Lower lobe of right lung (tissue), 2 donors: ENCODE results near the gene BRCC3. TPM values are rescaled to one million over a fixed set of nuclear protein-coding genes. Genes with fewer than 3 reads are reported as not detected.
"Not testable (repeated sequence)": the region's sequence is repeated elsewhere in the genome, so short reads cannot be mapped to it uniquely, and the experiment has no call there.

Experiments used
- ATAC-seq, 2 donors: fragments of 200-7000 bp; cut with Tn5 transposase; one replicate each; pipeline ENCODE4 v1.9.1; 2020 to 2022; ENCODE audit warnings: mild to moderate bottlenecking in 2 of 2, moderate library complexity in 2 of 2
- DNase-seq: peaks from one replicate; pipeline ENCODE4 v3.0.0-alpha.2; 2020
- H3K27ac ChIP-seq: fragments of 200-600 bp; one replicate; pipeline ENCODE4 v1.8.0; 2022
- H3K27me3 ChIP-seq: fragments of 200-600 bp; one replicate; pipeline ENCODE4 v1.8.0; 2022; ENCODE audit warnings: low read depth
- H3K36me3 ChIP-seq: fragments of 200-600 bp; one replicate; pipeline ENCODE4 v1.8.0; 2022; ENCODE audit warnings: mild to moderate bottlenecking
- H3K4me1 ChIP-seq: fragments of 200-600 bp; one replicate; pipeline ENCODE4 v1.8.0; 2022
- H3K4me3 ChIP-seq: fragments of 200-600 bp; one replicate; pipeline ENCODE4 v1.8.0; 2022; ENCODE audit warnings: mild to moderate bottlenecking
- H3K9me3 ChIP-seq: fragments of 200-600 bp; one replicate; pipeline ENCODE4 v1.8.0; 2022
- intact Hi-C: fragments of 100-400 bp; cut with DNase I; formaldehyde crosslinking; loops from one replicate; pipeline ENCODE4 v1.11.0; 2022
- total RNA-seq: library from RNA; stranded (reverse); fragmentation: NEBNext Ultra II Directional; extraction: Animal tissue kit (Norgen Biotek cat#: 25700); gene quantifications from one replicate; pipeline ENCODE4 v1.2.1, GENCODE V29; 2021
- TF ChIP-seq, protein P1 (sequence below): fragments of 200-600 bp; IDR thresholded peaks from one replicate; pipeline ENCODE4 v1.8.0; 2022; ENCODE audit warnings: antibody characterized with exemption, mild to moderate bottlenecking
- donor health status: DM: no; HTN: yes; CAD: no; lungs with severe emphysema.

BRCC3 gene
- total RNA-seq, 1 donor from 2014 or later = 17.3 TPM

DNA sequence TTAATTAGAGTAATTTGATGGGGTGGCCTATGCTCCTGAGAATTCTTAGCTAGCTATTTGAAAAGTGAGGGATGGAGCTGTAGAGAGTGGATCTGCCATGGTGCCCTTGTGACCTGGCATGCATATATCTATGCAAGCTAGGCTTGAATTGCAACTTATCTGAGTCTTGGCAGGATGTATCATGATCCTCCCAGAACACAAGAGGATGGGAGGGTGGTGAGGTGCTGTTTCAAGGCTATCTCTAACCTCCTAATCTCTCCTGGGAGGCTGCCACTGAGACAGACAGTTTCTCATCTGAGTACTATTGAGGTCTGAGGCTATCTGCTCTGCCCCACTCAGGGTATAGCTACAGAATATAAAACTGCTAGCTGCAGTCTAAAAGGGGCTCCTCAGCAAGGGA, 56.6 kb downstream of the BRCC3 start:
- Histone ChIP-seq H3K4me1 (no peaks in the 10 kb centered on the region), H3K9me3 (peaks cover 5% of the 10 kb centered on the region), H3K36me3 (no peaks in the 10 kb centered on the region), H3K4me3 (no peak overlapping the region), H3K27ac (no peak overlapping the region), H3K27me3 (no peaks in the 10 kb centered on the region)
- intact Hi-C loops = no loop called here
- DNase-seq (no peak), ATAC-seq (no peak)
- TF ChIP-seq, protein P1, sequence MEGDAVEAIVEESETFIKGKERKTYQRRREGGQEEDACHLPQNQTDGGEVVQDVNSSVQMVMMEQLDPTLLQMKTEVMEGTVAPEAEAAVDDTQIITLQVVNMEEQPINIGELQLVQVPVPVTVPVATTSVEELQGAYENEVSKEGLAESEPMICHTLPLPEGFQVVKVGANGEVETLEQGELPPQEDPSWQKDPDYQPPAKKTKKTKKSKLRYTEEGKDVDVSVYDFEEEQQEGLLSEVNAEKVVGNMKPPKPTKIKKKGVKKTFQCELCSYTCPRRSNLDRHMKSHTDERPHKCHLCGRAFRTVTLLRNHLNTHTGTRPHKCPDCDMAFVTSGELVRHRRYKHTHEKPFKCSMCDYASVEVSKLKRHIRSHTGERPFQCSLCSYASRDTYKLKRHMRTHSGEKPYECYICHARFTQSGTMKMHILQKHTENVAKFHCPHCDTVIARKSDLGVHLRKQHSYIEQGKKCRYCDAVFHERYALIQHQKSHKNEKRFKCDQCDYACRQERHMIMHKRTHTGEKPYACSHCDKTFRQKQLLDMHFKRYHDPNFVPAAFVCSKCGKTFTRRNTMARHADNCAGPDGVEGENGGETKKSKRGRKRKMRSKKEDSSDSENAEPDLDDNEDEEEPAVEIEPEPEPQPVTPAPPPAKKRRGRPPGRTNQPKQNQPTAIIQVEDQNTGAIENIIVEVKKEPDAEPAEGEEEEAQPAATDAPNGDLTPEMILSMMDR = no peak

DNA sequence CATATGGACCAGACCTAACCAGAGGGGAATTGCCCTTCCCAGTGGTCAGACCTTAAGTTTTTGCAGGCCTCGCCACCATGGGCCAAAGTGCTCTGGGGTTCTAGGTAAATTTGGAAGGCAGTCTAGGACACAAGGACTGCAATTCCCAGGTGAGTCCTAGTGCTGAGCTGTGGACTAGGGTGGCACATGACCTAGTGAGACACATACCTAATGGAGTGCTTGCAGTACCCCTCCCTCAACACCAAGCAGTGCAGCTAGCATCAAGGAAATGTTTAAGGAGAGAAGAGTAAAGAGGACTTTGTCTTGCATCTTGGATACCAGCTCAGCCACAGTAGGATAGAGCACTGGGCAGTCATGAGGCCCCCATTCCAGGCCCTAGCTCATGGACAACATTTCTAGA, 60.8 kb downstream of the BRCC3 start:
- ATAC-seq (no peak), DNase-seq (no peak)
- Histone ChIP-seq H3K27me3 (no peaks in the 10 kb centered on the region), H3K27ac (no peak overlapping the region), H3K36me3 (no peaks in the 10 kb centered on the region), H3K4me3 (no peak overlapping the region), H3K9me3 (peaks cover 5% of the 10 kb centered on the region), H3K4me1 (no peaks in the 10 kb centered on the region)
- TF ChIP-seq, protein P1 = no peak
- intact Hi-C loops = no loop called here

DNA sequence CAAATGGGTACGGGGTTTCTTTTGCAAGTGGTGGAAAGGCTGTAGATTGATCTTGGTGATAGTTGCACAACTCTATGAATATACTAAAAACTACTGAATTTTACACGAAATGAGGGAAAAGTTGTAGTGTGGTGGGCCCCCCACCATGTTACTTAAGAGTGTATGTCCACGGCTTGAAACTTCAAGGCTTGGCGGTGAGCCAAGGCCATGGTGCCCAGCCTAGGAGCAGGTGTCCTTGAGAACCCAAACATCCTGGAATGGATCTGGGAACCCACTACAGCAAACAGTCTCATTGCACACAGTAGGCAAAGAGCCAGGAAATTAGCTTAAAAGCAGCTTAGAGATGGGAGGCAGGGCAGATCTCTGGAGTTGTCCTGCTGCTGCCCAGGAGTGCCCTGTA, 62.9 kb downstream of the BRCC3 start:
- no peak for ATAC-seq
- Histone ChIP-seq H3K27ac (no peak overlapping the region), H3K4me1 (no peaks in the 10 kb centered on the region), H3K4me3 (no peak overlapping the region), H3K9me3 (peaks cover 5% of the 10 kb centered on the region), H3K27me3 (no peaks in the 10 kb centered on the region), H3K36me3 (no peaks in the 10 kb centered on the region)
- intact Hi-C loops = no loop called here
- TF ChIP-seq, protein P1 = no peak
- no peak for DNase-seq

DNA sequence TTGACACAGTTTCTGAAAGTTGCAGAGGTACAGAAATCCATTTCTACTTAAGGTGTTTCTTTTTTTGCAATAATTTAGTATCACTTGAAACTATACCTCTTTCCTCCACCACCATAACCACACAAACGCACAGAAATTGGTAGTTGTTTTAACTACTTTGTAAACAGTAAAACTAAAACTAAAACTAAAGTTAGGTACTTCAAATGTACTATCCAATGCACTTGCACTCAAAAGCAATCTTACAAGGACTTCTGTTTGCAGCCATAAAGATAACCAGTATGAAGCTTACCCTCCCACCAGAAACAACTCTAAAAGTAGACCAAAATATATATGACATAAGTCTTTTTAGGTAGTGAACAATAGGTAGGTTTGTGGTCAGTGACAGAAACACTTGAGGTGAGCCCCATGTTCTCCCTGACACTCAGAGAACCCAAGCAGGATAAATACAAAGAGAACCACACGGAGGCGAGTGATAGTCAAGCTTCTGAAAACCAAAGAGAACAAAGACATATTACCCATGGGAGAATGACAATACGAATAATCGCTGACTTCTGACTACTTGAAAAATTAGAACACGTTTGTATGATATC, 72.7 kb downstream of the BRCC3 start:
- ATAC-seq (no peak), DNase-seq (no peak)
- Histone ChIP-seq H3K27ac (no peak overlapping the region), H3K9me3 (no peaks in the 10 kb centered on the region), H3K27me3 (no peaks in the 10 kb centered on the region), H3K4me1 (no peaks in the 10 kb centered on the region), H3K4me3 (no peak overlapping the region), H3K36me3 (no peaks in the 10 kb centered on the region)
- intact Hi-C loops = no loop called here
- TF ChIP-seq, protein P1 = no peak

DNA sequence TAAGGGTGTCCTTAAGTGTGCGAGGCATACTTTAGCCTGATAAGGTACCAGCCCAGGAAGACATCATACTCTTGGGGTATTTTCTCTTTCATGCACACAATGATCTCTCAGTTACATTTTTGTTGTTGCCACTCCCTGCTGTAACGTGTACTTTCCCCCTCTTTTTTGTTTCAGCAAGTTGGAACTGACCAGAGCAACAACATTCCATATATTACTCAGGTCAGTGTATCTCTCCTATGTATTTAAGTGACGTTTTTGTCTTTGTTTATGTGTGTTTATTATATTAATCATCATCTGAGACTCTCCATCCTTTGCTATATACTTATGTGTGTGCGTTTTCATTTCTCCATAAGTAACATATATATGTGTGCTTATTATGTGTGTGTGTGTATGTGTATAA, 73.6 kb downstream of the BRCC3 start:
- Histone ChIP-seq H3K4me3 (no peak overlapping the region), H3K4me1 (no peaks in the 10 kb centered on the region)
- ATAC-seq = no peak

DNA sequence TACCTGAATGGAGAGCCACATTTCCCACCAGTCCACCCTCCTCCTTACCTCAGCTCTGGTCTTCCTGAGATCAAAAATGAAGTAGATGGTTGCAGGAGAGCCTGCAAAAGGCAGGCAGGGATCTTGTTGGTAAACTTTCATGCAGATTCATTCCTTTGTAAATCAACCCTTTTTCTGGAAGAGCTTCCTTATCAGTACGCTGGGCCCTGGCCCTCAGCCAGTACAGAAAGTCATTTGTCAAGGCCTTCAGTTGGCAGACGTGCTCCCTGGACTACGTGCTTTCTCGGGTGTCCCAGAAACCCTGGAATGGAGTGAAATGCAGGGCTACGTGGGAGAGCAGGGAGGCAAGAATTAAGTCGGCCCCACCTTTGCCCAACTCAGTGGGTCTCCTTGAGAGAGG, 76.3 kb downstream of the BRCC3 start:
- intact Hi-C loops, DNase-seq, H3K27ac ChIP-seq, H3K4me1 ChIP-seq, H3K27me3 ChIP-seq, H3K9me3 ChIP-seq, H3K4me3 ChIP-seq, H3K36me3 ChIP-seq: not testable (repeated sequence)
- ATAC-seq = peak in 1 of 2 donors; percentile 33

More for the DNA sequence above, 73.6 kb downstream of the BRCC3 start:
- Histone ChIP-seq H3K9me3 (no peaks in the 10 kb centered on the region), H3K36me3 (no peaks in the 10 kb centered on the region), H3K27me3 (no peaks in the 10 kb centered on the region), H3K27ac (no peak overlapping the region)
- DNase-seq = no peak
- TF ChIP-seq, protein P1 = no peak
- intact Hi-C loops = no loop called here

DNA sequence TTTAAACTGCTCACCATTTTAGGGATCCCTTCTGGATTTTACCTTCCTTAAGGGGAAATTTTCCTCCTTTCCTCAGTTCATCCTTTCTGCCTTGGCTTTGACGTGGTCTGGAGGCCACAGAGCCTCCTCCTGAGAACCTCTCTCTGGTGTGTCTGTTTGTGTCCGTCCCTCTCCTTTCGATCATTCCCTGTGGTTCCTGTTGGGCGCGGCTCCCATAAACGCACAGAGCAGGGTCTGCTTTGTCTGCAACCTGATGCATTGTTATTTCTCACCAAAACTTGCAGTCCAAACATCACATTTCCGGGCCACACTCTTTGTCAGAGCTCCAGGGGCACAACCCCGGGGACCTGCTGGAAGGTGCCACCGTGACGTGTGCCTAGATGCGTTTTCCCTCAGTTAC, 76.9 kb downstream of the BRCC3 start:
- intact Hi-C loops, DNase-seq, H3K27me3 ChIP-seq, H3K9me3 ChIP-seq, H3K4me1 ChIP-seq, H3K36me3 ChIP-seq, H3K4me3 ChIP-seq, H3K27ac ChIP-seq, ATAC-seq: not testable (repeated sequence)
